Glomerular visceral epithelial cell (primary cell): Measurements from ENCODE around the gene NKPD1.

Experiments
- DNase-seq: peaks from one replicate; pipeline ENCODE4 v3.0.0-alpha.2; 2016; ENCODE audit errors: extremely low spot score

Gene NKPD1

DNA sequence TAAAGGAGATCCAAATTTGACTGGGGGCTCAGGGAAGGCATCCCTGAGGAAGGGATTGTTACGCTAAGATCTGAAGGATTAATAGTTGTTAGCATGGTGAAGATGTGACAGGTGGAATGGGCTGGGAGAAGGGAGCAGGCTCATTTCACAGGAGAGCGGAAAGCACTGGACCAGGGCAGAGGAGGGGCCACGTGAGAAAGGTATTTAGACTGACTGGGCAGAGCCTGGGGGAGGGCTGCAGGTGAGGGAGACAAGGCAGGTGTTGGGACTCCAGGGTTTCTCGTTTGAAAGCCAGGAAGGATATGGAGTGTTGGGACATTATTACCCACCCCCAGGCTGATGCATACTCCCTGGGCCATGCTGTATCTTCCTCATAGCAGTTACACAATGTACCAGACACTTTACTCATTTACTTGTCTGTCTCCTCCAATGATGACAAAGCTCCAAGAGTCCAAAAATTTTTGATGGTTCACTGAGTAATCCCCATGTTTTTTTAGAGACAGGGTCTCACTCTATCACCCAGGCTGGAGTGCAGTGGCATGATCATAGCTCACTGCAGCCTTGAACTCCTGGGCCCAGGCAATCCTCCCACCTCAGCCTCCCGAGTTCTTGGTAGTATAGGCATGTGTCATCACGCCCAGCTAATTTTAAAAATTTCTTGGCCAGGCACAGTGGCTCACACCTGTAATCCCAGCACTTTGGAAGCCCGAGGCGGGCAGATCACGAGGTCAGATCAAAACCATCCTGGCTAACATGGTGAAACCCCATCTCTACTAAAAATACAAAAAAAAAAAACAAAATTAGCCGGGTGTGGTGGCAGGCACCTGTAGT lies 14.9 kb upstream of the NKPD1 start:
- no peak for DNase-seq

DNA sequence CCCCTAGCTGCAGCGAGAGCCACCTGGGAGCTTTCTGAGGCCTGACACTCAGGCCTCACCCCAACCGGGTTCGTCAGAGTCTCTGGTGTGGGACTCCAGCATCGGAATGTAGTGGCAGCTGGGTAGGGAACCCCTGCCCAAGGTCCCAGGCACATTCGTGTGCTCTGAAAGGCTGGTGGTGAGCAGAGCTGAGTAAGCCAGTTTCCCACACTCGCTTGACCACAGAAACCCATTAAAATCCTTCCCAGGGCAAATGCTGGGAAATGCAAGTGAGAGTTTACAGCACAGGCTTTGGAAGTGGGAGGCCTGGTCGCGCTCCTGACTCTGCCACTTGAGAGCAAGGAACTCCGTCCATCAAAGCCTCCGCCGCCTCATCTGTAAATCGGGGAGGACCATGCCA lies 13.0 kb upstream of the NKPD1 start:
- DNase-seq = peak; percentile 95

DNA sequence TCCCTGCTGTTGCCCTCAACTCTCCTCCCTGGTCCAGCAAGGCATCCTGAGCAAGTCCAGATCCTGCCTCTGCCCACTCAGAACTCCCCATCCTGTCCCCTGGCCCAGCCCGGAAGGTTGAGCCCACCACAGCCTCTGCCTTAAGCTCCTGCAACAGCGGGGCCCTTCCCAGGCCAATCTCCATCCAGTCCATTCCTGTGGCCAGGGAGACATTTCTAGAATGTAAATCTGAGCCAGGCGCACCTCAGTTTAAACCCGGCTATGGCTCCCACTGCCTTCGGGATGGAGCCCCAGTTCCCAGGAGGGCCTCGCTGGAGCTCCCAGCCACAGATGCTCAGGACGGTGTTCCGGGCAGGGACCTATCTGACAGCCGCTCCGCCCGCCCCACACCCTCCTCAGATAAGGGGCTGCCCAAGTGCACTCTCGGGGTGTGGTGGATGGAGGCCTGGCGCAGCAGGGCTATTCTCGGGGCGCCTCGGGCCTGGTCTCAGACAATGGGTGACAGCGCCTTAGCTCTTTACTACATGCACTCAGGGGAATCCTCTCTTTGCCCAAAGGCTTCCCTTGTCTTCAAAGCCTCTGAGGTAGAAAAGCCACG lies 11.9 kb upstream of the NKPD1 start:
- DNase-seq = no peak

DNA sequence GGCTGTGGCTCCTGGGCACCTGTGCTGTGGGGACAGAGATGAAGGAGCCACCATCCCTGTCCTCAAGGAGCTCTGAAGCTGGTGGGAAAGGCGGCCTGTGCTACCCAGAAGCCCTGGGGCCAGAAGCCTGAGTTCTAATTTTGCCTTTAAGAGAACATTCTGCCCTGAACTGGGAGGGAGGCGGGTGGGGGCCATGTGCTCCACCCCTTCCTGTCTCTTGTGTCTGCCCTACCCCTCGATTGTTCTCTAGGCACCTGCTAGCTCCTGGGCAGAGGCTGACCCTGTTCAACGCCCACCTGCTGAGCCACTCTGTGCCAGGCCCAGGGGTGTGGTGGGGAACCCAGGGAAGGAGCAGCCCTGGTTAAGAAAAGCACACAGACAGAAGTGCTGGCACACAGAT lies 11.4 kb upstream of the NKPD1 start:
- no peak for DNase-seq

DNA sequence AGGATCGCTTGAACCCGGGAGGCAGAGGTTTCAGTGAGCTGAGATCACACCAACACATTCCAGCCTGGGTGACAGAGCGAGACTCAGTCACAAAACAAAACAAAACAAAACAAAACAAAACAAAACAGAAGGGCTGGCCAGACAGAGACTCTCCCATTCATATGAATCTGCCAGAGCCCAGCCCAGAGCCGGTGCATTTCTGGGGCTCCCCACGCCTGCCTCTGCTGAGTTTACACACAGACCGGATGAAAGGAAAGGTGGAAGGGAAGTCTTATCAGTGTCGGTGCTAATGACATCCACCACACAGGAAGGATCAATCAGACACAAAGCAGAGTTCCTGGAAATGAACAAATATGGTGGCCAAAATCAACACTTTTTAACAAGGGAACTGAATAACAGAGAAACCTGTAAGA lies 10.4 kb upstream of the NKPD1 start:
- no peak for DNase-seq

DNA sequence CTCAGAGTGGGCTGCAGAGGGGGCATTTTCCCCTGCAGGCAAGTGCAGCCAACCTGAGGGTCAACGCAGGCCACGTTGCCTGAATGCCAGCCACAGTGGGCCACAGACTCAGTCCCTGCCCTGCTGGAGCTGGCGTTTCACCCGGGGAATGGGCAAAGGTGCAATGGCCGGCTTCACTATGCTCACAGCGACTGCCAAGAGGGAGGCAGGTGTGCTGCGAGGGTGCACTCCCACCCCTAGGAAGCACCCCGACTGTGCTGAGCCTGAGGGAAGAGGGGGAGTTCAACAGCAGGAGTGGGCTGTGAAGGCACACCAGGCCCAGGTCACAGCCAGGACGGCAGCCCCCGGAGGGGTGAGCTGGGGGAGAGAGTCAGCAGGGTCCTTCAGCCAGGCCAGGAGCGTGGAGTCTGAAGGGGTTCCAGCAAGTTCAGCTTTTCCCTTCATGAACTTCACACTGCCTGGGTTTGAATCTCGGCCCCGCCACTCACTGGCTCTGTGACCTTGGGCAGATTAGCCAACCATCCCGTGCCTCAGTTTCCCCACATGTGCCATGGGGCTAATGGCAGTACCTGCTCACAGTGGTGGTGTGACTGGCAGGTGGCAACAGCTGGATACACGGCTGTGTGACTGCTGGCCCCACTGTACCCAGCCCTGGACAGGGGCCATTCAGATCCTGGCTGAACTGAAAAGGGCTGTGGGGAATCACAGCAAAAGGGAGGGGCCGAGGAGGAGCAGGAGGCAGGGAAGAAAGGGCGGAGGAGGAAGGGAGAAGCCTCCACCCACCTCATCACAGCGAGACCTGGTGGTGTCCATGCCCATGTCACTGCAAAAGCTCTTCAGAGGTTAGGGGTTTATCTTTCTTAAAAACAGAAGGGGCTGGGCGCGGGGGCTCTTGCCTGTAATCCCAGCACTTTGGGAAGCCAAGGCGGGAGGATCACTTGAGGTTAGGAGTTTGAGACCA lies 9.6 kb upstream of the NKPD1 start:
- DNase-seq = no peak

DNA sequence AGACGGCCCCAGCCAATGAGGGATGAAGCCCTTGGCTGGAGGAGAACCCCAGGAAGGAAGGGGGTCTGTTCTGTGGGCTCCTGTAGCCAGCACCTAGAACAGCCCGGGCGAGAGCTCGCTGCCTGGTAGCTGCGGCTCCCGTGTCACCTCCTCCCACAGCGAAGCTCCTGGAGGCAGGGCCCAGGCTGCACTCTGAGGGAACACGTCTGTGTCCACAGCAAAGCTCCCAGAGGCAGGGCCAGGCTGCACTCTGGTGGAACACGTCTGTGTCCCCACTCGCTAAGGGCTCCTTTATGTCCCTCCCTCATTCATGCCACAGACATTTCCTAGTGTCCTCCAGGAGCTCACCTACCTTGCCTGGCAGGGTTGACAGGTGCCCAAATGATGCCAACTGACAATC lies 8.8 kb upstream of the NKPD1 start:
- no peak for DNase-seq

DNA sequence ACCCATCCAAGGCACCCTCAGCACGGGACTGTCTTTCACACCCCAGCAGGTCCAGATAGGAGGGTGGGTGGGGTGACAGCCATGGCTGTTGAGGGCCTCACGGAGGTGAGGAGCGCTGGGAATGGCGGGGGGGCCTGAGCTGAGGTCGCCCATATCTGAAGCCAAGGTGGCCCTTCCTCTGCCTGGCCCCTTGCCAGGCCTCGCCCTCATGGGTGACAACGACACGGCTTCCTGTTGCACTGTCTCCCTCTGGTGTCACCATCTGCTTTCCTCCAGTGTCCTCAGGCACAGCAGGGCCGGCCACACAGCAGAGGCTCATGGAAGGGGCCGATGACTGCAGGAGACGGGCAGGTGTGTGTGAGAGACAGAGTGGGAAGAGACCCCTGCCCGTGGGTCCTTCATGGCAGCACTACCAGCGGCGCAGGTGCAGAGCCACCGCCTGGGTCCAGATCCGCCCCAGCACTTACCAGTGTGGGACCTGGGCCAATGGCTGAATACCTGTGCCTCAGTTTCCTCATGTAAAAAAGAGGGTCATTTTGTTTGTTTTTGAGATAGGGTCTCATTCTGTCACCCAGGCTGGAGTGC lies 8.1 kb upstream of the NKPD1 start:
- DNase-seq = no peak

DNA sequence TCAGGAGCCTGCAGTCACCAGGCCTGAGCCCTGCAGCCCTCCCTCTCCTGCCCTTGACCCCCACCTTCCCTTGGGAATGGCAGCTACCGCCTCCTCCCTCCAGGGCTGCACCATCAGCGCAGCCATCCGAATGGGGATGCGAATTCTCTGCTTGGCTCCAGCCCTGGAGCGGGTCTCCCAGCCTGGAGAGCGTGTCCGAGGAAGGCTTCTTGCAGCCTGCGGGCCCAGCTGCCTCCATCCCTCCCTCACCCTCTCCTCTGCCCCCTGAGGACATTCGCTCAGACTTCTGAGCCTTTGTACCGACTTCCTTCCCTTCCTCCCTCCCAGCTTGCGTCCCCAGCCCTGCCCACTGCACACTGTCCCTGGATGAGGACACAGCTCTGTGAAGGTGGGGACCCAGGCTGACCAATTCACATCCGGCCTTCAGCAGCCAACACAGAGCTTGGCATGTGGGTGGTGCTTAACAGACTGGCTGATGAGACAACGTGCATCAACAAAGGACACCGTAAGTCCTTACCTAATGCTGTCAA lies 6.0 kb upstream of the NKPD1 start:
- DNase-seq = no peak

DNA sequence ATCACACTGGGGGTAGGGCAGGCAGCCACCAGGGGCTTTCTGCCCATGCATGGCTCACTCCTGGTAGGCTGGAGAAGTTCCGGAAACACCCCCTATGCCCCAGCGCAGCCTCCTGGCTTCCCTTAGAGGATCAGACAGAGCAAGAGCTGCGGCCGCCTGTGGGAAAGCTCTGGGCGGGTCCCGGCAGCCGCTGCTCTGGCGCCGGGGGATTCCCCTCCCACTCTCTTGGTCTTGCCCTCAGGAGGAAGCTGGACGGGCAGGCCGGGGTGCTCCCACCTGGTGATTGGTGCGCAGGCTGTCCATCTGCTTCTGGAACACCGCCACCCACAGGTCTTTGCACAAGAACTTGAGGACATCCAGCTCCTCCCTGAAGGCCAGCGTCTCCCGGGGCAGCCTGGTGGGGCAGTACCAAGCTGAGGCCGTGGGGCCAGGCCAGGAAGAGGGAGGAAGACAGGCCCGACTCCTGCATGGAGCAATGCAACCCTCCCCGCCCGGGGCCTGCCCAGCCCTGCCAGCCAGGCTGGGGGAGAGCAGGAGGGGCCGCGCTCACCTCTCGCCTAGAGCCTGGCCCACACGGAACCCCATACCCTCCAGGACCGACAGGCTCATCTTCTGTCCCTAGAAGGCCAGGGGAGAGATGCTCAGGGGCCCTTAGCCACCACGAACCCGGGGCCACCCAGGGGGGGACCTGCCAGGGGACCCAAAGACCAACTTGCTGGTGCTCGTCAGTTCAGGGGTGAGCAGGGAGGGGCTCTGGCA lies 4.0 kb upstream of the NKPD1 start:
- no peak for DNase-seq

DNA sequence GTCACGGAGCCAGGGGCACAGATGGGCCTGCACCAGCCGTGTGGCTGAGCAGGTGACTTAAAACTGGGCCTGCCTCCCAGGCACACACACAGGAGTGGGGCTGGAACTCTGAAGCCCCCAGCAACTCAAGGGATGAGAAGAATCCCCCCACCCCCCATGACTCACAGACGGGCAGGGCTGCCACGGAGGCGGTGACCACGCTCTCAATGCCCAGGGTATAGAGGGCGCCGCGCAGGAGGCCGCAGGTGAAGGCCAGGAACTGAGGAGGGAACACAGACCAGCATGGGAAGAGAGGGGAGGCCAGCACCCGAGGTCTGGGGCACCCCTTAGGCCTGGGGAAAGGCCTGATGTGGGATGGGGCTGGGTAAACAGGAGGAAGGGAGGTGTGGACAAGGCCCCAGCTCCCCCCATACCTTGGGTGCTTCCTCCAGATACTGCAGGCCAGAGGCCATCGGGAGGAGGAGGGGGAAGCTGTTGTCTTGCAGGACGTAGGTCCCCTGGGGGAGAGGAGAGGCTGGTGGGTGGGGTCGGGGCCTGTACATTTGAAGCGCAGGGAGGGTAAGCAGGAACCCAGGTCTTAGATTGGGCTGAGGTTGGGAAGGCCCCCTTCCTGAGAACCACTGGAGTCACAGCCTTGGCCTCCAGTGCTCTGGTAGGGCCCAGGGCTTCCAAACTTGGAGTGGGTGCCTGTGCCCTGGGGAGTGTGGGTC lies 3.1 kb upstream of the NKPD1 start:
- no peak for DNase-seq

DNA sequence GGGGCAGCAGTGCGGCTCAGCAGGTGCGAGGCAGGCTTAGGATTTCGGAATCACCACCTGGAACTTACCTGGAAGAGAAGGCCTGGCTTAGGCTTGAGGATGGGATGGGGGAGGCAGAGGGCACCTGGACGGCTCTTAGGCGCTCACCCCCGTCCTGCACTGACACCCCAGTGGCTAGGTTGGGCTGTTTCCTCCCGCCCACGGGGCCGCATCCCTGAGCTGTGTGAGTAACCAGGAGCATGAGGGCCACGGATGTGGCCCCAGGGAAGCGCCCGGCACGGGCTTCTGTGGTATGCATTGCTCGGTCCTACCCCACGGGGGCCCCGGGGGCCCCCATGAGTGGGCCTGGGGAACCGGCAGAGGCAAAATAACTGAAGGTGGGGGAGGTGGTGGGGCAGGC lies 2.4 kb upstream of the NKPD1 start:
- DNase-seq = no peak

DNA sequence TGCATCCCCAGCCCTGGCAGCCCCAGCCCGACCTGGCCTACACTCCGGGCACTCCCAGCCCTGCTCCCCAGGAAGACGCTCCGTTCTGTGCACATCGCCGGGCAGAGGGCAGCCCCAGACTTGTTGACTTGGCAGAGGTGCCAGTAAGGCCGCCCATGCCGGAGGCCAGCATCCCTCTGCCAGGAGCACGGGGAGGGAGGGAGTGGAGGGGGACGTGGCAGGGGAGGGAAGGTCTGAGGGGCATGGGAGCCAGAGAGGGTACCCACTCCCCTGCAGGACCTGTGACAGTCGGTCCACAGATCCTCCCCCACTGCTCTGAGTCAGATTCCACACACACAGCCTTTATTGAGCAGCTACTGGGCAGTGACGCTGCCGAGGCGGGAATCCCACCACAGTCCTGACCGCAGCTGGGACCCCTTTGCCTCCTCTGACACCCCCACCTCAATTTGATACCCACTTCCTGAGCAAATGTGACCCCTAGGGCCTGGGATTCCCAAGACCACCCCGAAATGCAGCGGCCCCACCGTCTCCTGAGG lies 1.9 kb upstream of the NKPD1 start:
- DNase-seq = no peak

DNA sequence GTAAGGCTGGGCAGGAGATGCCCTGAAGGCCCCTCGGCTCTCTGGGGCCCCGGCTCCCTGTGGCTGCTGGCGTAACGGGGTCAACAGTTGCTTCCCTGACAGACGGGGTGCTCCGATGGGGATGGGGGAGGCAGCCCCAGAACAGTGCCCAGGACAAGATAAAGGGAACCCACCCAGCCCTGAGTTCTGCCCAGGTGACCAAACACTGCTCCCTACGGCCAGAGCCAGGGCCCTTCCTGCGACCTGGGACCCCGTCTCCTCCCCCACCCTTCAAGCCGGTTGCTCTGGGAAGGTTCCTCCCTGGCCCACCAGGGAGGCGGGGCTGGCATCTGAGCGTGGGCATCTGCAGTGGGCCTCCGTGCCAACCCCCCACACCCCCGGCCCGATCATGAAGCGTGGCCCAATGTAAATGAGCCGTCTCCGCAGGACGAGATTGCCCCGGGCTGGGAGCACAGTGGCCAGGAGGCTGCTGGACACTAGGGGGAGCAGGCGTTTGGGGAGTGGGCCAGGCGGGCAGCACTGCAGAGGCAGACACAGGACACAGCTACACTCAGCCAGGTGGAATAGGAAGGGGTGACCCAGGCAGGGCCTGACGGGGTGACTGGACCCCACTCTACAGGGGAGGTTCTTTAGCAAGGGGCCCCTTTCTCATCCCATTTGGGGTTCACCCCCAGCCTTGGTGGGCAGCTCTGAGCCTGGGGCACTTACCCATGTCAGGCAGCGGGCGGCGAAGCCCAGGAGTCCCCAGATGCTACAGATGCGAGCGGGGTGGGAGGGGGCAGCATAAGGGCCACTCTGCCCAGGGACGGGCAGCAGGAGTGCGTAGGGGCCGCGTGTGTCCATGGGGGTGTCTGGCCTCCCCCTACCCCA lies 1.2 kb upstream of the NKPD1 start:
- peak; percentile 28 for DNase-seq

DNA sequence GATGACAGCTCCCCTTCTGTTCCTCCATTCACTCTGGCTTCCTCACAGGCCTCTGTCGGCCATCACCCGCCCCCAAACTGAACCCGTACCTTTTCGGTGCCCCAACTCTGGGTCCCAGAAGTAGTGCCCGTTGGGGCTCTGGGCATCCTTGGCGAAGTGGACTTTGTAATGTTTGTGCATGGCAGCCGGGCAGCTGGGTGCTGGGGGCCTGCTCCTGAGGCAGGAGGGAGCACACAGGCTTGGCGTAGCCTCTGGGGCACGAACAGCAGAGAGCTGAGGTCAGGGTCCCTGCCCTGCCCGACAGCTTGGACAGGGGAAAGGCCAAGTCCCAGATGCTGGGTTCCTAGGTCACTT lies 834 bp downstream of the NKPD1 start:
- no peak for DNase-seq

DNA sequence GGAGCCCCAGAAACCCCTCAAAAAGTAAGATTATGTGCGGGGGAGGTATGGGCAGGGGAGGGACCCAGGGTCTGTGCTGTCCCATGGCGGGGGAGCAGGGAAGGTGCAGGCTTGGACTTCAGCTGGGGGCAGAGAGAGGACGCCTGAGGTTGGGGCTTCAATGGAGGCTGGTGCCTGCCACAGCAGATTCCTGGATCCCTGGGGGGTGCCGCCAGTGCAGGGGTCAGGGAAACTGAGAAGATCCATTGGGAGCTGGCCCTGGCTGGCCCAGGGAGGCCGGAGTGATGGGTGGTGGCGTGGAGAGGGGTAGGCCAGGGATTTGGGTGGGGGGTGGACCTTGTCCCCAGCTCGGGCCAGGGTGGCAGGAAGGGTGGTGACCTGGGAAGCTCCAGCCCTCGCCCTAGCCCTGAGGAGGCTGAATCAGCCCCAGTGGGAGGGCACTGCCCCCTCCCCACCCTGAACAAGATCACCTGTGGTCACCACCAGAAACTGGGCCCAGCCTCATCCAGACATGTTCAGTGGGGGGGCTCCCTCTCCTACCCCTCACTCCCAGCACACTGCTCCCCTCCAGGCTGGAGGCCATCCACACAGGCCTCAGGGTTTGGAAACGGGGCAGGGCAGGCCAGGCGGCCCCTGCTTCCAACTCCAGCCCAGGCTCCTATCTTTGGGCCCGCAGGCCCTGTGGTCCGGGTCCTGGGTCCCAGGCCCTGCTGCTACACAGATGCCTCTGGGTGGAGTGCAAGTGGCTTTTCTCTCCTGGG lies 1.4 kb downstream of the NKPD1 start:
- DNase-seq = no peak

DNA sequence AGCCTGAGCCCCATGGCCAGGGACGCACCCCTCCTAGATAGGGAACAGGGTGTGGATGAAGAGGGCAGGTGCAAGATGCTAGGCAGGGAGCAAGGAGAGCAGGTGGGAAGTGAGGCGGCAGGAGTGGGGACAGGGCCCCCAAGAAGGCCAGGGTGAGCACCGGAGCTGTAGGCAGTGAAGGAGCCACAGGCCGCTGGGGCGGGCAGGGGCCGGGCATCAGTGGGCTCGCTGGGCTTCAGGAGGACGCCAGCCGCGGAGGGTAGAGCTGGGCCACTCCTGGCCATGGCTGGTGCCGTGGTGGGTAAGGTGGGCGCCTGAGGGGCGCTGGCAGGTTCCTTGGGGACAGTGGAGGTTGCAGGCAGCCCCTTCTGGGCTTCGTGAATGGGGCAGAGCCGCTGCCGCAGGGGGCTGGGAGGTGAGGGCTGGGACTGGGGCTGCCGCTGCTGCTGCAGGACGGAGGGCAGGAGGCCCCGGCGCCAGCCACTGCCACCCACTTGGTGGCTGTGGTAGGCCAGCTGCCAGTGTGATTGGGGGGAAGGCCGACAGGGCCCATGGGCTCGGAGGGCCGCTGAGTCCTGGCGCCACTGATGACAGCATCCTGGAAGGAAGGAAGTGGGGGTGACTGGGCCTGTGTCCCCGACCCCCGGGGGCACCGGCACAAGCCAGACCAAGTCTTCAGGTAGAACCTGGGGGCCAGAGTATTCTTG lies 2.1 kb downstream of the NKPD1 start:
- no peak for DNase-seq

DNA sequence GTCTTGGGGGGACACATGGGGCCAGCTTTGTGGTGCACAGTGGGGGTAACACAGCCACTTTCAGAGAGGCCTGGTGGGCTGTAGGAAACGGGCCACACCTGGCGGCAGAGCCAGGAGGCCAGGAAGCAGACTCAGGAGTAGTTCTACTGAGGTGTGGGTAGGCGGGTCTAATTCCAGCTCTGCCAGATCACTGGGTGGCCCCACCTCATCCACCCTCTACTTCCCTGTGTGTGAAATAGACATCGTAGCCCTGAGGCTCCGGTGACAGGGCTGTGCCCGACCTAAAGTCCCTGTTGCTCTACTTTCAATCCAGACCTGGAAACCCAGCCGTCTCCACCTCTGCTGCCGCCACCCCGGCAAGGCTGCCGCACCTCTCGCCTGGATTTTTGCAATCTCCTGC lies 4.0 kb downstream of the NKPD1 start:
- no peak for DNase-seq
